Activated naive CD8-positive, alpha-beta T cell treated with anti-CD3 and anti-CD28 coated beads, Interleukin-2, amount 50 U/mL, for 24 hours (primary cell): ENCODE data around the gene GMEB2.

Experiments used
- ATAC-seq: fragments of 150-1000 bp; cut with Tn5 transposase; one replicate; pipeline ENCODE4 v1.10.0; 2021
- DNase-seq: peaks from one replicate; pipeline ENCODE4 v3.0.0; 2021
- H3K27ac Mint-ChIP-seq: one replicate; pipeline ENCODE4 v1.8.0; 2021; ENCODE audit warnings: mild to moderate bottlenecking, mixed read lengths
- H3K27me3 Mint-ChIP-seq: one replicate; pipeline ENCODE4 v1.8.0; 2021; ENCODE audit warnings: mixed read lengths
- H3K36me3 Mint-ChIP-seq: one replicate; pipeline ENCODE4 v1.8.0; 2021; ENCODE audit warnings: low read depth, mixed read lengths
- H3K4me1 Mint-ChIP-seq: one replicate; pipeline ENCODE4 v1.8.0; 2021; ENCODE audit warnings: mixed read lengths
- H3K4me3 Mint-ChIP-seq: one replicate; pipeline ENCODE4 v1.8.0; 2021; ENCODE audit warnings: mild to moderate bottlenecking, moderate library complexity, mixed read lengths
- H3K9me3 Mint-ChIP-seq: one replicate; pipeline ENCODE4 v1.8.0; 2021; ENCODE audit warnings: mixed read lengths

GMEB2 gene

GRCh38 chr20:63585616-63586565, 41.0 kb downstream of the GMEB2 start:
- DNase-seq = no peak
- Mint-ChIP-seq H3K9me3 (no peaks in the 10 kb centered on the region), H3K27me3 (no peaks in the 10 kb centered on the region), H3K4me1 (peaks cover 11% of the 10 kb centered on the region), H3K27ac (no peak overlapping the region), H3K36me3 (peaks cover 8% of the 10 kb centered on the region), H3K4me3 (no peak overlapping the region)
- no peak for ATAC-seq

DNA sequence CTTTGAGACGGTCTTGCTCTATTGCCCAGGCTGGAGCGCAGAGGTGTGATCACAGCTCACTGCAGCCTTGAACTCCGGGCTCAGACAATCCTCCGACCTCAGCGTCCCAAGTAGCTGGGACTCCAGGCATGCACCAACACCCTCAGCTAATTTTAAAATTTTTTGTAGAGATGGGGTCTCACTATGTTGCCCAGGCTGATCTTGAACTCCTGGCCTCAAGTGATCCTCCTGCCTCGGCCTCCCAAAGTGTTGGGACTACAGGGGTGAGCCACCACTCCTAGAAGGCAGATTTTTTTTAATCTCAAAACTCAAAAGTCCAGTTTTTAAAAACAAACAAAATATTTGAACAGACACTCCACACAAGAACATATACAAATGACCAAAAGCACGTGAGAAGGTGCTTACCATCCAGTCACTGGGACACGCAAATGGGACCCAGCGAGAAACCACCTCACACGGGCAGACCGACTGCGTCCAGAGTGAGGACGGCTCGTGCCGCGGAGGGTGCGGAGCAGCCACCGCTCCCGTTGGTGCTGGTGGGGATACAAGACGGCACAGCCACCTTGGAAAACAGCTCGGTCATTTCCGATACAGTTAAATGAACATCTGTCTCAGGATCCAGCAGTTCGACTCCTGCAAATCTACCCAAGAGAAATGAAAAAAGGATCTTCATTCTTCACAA, 44.4 kb downstream of the GMEB2 start:
- H3K4me3 Mint-ChIP-seq = no peak overlapping the region
- ATAC-seq = no peak
- H3K4me1 Mint-ChIP-seq = peaks cover 5% of the 10 kb centered on the region
- no peak overlapping the region for H3K27ac Mint-ChIP-seq
- H3K36me3 Mint-ChIP-seq = no peaks in the 10 kb centered on the region
- peaks cover 6% of the 10 kb centered on the region for H3K27me3 Mint-ChIP-seq
- H3K9me3 Mint-ChIP-seq = no peaks in the 10 kb centered on the region
- no peak for DNase-seq

DNA sequence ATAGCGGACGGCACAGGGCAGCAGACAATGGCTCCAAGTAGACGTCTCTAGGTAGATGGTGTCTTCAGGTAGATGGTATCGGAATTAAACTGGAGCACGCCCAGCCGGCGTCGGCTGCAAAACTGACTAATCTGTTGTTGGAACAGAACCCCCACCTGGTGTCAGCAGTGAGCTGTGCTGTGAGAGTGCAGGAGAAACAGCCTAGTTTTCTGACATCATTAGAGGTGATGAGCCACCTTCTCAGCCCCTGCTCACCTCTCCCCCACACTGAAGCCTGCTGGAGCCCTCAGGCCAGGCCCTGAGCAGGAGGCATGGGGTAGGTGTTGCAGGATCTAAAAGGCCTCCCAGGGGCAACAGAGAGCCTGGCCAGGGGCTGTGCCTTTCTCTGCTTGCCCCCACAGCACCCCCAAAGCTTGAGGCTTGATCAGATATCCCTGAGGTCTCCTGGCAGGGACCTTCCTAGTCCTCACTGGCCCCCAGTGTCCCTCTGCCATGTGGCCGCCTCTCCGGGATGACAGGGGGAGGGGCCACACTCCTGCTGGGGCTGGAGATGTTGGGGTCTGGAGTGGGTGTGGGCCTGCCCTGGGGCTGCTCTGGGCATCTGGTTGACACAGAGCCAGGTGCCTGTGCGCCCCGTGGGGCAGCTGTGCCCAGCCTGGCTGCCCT, 46.0 kb downstream of the GMEB2 start:
- Mint-ChIP-seq H3K27ac (no peak overlapping the region), H3K9me3 (no peaks in the 10 kb centered on the region), H3K27me3 (peaks cover 6% of the 10 kb centered on the region), H3K4me3 (no peak overlapping the region), H3K36me3 (no peaks in the 10 kb centered on the region), H3K4me1 (peaks cover 2% of the 10 kb centered on the region)
- DNase-seq = peak; percentile 60
- ATAC-seq = peak; percentile 76

DNA sequence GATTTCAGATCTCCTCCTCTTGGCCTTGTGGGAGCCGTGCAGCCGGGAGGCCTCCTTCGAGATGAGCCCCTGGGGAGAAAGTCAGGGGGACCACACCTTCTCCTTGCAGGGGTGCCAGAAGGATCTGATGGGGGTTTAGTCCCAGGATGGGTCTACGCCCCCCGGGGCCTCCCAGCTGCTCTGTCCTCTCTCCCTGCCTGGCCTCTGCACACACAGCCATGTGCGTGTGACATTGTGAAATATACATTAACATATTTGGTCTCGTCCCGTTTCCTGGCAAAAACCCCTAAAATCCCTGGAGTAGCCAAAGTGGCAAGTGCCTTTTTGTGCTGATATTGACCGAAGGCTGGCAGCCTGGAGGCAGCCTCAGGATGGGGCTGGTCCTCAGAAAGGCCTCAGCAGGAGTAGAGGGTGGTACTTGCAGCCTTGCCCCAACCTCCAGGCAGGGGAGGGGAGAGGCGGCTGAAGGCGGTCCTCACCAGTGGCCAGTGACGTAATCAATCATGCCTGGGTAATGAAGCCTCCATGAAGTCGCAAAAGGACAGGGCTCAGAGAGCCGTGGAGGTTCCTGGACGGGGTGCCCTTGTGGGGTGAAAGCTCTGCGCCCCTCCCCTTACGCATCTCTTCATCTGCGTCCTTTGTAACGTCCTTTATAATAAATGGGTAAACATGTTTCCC, 47.7 kb downstream of the GMEB2 start:
- H3K27ac Mint-ChIP-seq = no peak overlapping the region
- no peak for DNase-seq
- ATAC-seq = no peak

DNA sequence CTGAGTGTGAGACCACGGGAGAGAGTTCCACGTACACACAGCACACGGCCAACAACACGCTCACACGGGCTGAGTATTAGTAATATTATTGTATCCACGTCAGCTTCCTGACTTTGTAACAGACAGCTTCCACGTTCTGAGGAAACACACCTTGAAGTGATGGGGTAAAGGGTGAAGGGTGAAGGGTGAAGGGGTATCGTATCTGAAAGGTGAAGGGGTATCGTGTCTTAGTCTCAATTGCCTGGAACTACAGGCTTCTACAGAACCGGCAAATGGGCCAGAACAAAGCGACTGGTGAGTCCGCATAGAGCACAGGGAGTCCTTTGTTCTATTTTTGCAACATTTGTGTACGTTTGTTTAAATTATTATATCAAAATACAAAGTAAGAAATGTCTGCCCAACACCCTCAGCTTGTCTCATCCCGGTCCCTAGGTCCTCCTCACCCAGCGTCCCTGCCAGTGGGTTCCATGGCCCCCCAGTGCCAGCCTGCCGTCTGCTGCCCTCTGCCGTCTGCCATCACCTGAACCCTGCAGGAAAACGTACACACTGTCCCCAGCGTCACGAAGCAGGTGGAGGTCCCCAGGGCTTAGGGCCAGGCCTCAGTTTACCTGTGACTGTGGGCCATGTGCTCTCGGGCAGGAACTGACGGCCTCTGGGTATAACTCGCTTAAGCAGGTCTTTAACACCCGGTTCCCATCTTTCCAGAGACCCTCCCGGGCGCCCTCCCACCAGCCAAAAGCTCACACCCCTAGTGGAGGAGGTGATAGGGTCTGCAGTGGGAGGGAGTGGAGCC, 48.5 kb downstream of the GMEB2 start:
- DNase-seq (no peak), ATAC-seq (no peak)
- H3K27me3 Mint-ChIP-seq = peaks cover 9% of the 10 kb centered on the region
- no peaks in the 10 kb centered on the region for H3K9me3 Mint-ChIP-seq
- H3K4me3 Mint-ChIP-seq = no peak overlapping the region
- H3K27ac Mint-ChIP-seq = no peak overlapping the region
- peaks cover 5% of the 10 kb centered on the region for H3K4me1 Mint-ChIP-seq
- no peaks in the 10 kb centered on the region for H3K36me3 Mint-ChIP-seq

More for the DNA sequence above, 47.7 kb downstream of the GMEB2 start:
- peaks cover 9% of the 10 kb centered on the region for H3K27me3 Mint-ChIP-seq
- peaks cover 2% of the 10 kb centered on the region for H3K4me1 Mint-ChIP-seq
- H3K4me3 Mint-ChIP-seq = no peak overlapping the region
- no peaks in the 10 kb centered on the region for H3K9me3 Mint-ChIP-seq
- no peaks in the 10 kb centered on the region for H3K36me3 Mint-ChIP-seq

- Mint-ChIP-seq H3K4me1 (peaks cover 5% of the 10 kb centered on the region), H3K4me3 (no peak overlapping the region), H3K27ac (no peak overlapping the region), H3K9me3 (no peaks in the 10 kb centered on the region), H3K27me3 (peaks cover 9% of the 10 kb centered on the region), H3K36me3 (no peaks in the 10 kb centered on the region)
- ATAC-seq = no peak
- no peak for DNase-seq
Observed at GRCh38 chr20:63577317-63577894, 49.5 kb downstream of the GMEB2 start.

DNA sequence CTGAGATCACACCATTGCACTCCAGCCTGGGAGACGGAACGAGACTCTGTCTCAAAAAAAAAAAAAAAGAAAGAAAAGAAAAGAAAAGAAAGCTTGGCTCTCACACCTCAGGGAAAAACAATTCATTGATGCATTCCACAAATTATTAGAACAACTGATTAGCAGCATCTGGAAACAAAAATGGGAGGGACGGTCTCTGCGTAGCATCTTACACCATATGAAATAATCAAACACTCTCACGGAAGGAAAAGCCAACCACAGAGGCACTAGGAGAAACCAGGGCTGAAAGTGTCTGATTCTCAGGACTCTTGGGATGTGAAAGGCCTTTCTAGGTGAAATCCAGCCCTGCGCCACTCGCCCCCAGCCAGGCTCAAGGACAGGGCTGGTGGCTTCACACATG, 50.6 kb downstream of the GMEB2 start:
- Mint-ChIP-seq H3K9me3 (no peaks in the 10 kb centered on the region), H3K27ac (no peak overlapping the region), H3K4me3 (no peak overlapping the region), H3K36me3 (no peaks in the 10 kb centered on the region), H3K27me3 (peaks cover 9% of the 10 kb centered on the region), H3K4me1 (peaks cover 5% of the 10 kb centered on the region)
- ATAC-seq (no peak), DNase-seq (no peak)

DNA sequence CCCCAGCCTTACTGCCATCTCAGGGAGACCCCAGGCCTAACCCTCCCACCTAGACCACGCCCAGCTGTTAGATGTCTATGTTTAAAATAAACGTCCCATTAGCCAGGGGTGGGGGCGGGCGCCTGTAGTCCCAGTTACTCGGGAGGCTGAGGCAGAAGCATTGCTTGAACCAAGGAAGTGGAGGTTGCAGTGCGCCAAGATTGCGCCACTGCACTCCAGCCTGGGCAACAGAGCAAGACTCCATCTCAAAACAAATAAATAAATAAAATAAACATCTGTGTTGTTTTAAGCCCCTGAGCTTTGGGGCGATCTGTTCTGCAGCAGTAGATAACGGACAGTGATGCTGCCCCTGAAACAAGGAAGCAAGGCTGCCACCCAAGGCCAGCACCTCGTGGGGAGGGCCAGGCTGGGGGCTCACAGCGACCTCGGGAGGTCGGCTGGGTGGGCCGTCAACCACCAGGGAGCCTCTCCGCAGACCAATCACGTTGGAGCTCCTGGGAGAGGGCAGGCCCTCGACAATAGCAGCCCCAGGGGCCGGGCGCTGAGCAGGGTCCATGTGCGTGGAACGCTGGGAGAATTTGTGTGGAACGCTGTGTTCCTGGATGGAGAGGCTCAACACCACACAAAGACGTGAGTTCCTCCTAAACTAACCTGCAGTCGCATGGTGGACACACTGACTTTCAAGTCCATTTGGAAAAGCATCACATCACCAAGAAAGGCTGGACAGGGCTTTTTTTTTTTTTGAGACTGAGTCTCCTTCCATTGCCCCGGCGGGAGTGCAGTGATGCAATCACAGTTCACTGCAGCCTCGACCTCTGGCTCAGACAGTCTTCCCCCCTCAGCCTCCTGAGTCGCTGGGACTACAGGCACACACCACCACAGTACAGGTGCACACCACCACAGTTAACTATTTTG, 51.8 kb downstream of the GMEB2 start:
- Mint-ChIP-seq H3K36me3 (no peaks in the 10 kb centered on the region), H3K9me3 (no peaks in the 10 kb centered on the region), H3K27me3 (peaks cover 9% of the 10 kb centered on the region), H3K4me1 (peaks cover 3% of the 10 kb centered on the region), H3K4me3 (peak overlapping the region; percentile 21), H3K27ac (no peak overlapping the region)
- ATAC-seq (no peak), DNase-seq (no peak)

- DNase-seq (peak; percentile 58), ATAC-seq (peak; percentile 74)
- Mint-ChIP-seq H3K4me3 (peak within 1 kb of the TSS; percentile 73), H3K36me3 (no peaks in the 10 kb centered on the region), H3K27ac (no peak within 1 kb of the TSS), H3K9me3 (no peaks in the 10 kb centered on the region), H3K4me1 (peaks cover 7% of the 10 kb centered on the region), H3K27me3 (peaks cover 8% of the 10 kb centered on the region)
Observed at GRCh38 chr20:63574156-63574828, 52.6 kb downstream of the GMEB2 start, which contains the start of gene HELZ2. TSS of gene HELZ2 (minus strand) at chr20:63574239. CDS start at chr20:63572385, 1,854 bp downstream.

GRCh38 chr20:63573647-63574131, 53.2 kb downstream of the GMEB2 start:
- no peak for DNase-seq
- H3K4me1 Mint-ChIP-seq = peaks cover 12% of the 10 kb centered on the region
- H3K27me3 Mint-ChIP-seq = peaks cover 6% of the 10 kb centered on the region
- no peaks in the 10 kb centered on the region for H3K9me3 Mint-ChIP-seq
- peak overlapping the region; percentile 73 for H3K4me3 Mint-ChIP-seq
- no peak overlapping the region for H3K27ac Mint-ChIP-seq
- H3K36me3 Mint-ChIP-seq = no peaks in the 10 kb centered on the region
- ATAC-seq = peak; percentile 16

DNA sequence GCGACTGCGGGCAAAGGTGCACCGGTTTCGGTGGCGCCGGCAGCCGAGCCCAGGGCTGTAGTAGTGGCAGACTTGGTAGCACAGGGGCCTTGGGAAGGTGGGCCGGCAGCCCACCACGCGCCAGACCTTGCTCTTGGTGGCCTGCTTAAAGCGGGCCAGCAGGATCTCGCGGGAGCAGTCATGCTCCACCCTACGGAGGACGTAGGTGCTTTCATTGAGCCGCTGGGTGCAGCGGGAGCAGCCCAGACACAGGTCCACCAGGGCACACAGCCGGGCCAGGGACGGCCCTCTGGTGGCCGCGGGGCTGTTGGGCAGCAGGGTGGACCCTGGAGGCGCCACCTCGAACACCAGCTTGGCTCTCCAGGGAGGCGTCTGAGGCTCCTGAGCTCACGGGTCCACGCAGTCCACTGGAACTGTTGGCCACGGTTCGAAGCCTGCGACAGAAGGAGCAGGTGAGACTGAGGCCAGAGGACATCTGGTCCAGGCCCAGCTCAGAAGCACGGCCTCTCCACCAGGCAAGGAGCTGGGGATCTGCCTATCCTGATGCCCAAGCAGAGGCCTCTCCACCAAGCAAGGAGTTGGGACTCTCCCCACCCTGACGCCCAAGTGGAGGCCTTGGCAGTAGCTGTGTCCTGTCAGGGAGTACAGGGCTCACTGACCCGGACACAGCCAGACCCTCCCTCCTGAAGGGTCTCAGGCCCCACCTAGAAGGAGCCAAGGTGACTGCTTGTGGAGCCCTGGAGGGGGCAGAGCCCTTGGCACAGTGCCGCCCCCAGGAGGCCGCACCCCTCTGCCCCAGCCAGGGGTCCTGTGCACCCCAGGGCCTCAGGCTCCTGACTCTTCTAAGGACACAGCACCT, 53.9 kb downstream of the GMEB2 start:
- H3K4me3 Mint-ChIP-seq = peak overlapping the region; percentile 73
- H3K36me3 Mint-ChIP-seq = no peaks in the 10 kb centered on the region
- no peak for ATAC-seq
- H3K4me1 Mint-ChIP-seq = peaks cover 18% of the 10 kb centered on the region
- no peaks in the 10 kb centered on the region for H3K9me3 Mint-ChIP-seq
- no peak overlapping the region for H3K27ac Mint-ChIP-seq
- no peak for DNase-seq
- H3K27me3 Mint-ChIP-seq = peaks cover 3% of the 10 kb centered on the region
